GM23338 (cell line): ENCODE results near the gene NFATC1. TPM values are rescaled to one million over a fixed set of nuclear protein-coding genes. Genes with fewer than 3 reads are reported as not detected.

Experiments used
- ATAC-seq: fragments of 200-7000 bp; cut with Tn5 transposase; 3 replicates; pipeline ENCODE4 v1.9.1; 2020
- DNase-seq: peaks from one replicate; pipeline ENCODE4 v3.0.0-alpha.2; 2015; ENCODE audit warnings: low spot score
- H2AFZ ChIP-seq: fragments of 200-600 bp; sonication (generic); 2 replicates; pipeline ENCODE4 v1.8.0; 2016; ENCODE audit warnings: antibody characterized with exemption, mild to moderate bottlenecking, moderate library complexity
- H3F3A ChIP-seq: fragments of 200-600 bp; sonication (generic); replicated peaks from 2 replicates; pipeline ENCODE4 v1.8.0; 2017; ENCODE audit warnings: antibody characterized with exemption, mixed run types, low read depth
- H3K27ac ChIP-seq: fragments of 200-600 bp; sonication (generic); 2 replicates; pipeline ENCODE4 v1.6.1; 2016; ENCODE audit warnings: low read depth
- H3K27me3 ChIP-seq: fragments of 200-600 bp; sonication (generic); 2 replicates; pipeline ENCODE4 v1.8.0; 2016; ENCODE audit warnings: mild to moderate bottlenecking, mixed run types, moderate library complexity; ENCODE audit not compliant: insufficient read depth
- H3K36me3 ChIP-seq: fragments of 200-600 bp; sonication (generic); 2 replicates; pipeline ENCODE4 v1.8.0; 2016; ENCODE audit warnings: mild to moderate bottlenecking; ENCODE audit not compliant: insufficient read depth
- H3K4me1 ChIP-seq: fragments of 200-600 bp; sonication (generic); 2 replicates; pipeline ENCODE4 v1.8.0; 2016; ENCODE audit warnings: mild to moderate bottlenecking, moderate library complexity; ENCODE audit not compliant: insufficient read depth
- H3K4me2 ChIP-seq: fragments of 200-600 bp; sonication (generic); 2 replicates; pipeline ENCODE4 v1.7.1; 2017; ENCODE audit warnings: mixed run types
- H3K4me3 ChIP-seq: fragments of 200-600 bp; sonication (generic); 2 replicates; pipeline ENCODE4 v1.6.1; 2016; ENCODE audit warnings: mixed run types
- H3K79me2 ChIP-seq: fragments of 200-600 bp; sonication (generic); replicated peaks from 2 replicates; pipeline ENCODE4 v1.8.0; 2017; ENCODE audit warnings: mild to moderate bottlenecking; ENCODE audit not compliant: insufficient read depth
- H3K9me2 ChIP-seq: fragments of 200-600 bp; sonication (generic); 2 replicates; pipeline ENCODE4 v1.8.0; 2017; ENCODE audit not compliant: insufficient read depth
- H4K20me1 ChIP-seq: fragments of 200-600 bp; sonication (generic); replicated peaks from 2 replicates; pipeline ENCODE4 v1.8.0; 2017; ENCODE audit warnings: mild to moderate bottlenecking; ENCODE audit not compliant: insufficient read depth
- H3K27ac Mint-ChIP-seq: 2 replicates; pipeline ENCODE4 v1.8.0; 2020; ENCODE audit warnings: inconsistent platforms, mild to moderate bottlenecking, moderate library complexity, mixed read lengths
- H3K27me3 Mint-ChIP-seq: 3 replicates; pipeline ENCODE4 v1.8.0; 2022; ENCODE audit warnings: low read depth, mild to moderate bottlenecking, moderate library complexity, mixed read lengths, inconsistent platforms; ENCODE audit not compliant: insufficient read depth, poor library complexity
- H3K36me3 Mint-ChIP-seq: 3 replicates; pipeline ENCODE4 v1.8.0; 2021; ENCODE audit warnings: low read depth, mild to moderate bottlenecking, inconsistent platforms, moderate library complexity, mixed read lengths
- H3K4me1 Mint-ChIP-seq: 3 replicates; pipeline ENCODE4 v1.8.0; 2020; ENCODE audit warnings: mild to moderate bottlenecking, inconsistent platforms, mixed read lengths
- H3K4me3 Mint-ChIP-seq: 3 replicates; pipeline ENCODE4 v1.8.0; 2021; ENCODE audit warnings: moderate library complexity, mild to moderate bottlenecking, inconsistent platforms, mixed read lengths
- H3K9me3 Mint-ChIP-seq: 3 replicates; pipeline ENCODE4 v1.8.0; 2020; ENCODE audit warnings: moderate library complexity, mild to moderate bottlenecking, inconsistent platforms, mixed read lengths
- ETS1 ChIP-seq: IDR thresholded peaks from 2 replicates; pipeline ENCODE4 v1.6.1; 2016; ENCODE audit warnings: antibody characterized with exemption
- EZH2phosphoT487 ChIP-seq: fragments of 200-600 bp; sonication (generic); IDR thresholded peaks from one replicate; pipeline ENCODE4 v1.8.1; 2018; ENCODE audit warnings: antibody characterized with exemption; ENCODE audit not compliant: unreplicated experiment
- JUNB ChIP-seq: IDR thresholded peaks from one replicate; pipeline ENCODE4 v1.6.1; 2016; ENCODE audit warnings: antibody characterized with exemption; ENCODE audit not compliant: unreplicated experiment
- POLR2AphosphoS5 ChIP-seq: IDR thresholded peaks from 2 replicates; pipeline ENCODE4 v1.6.1; 2016; ENCODE audit warnings: antibody characterized with exemption, low read depth
- STAT1 ChIP-seq: IDR thresholded peaks from one replicate; pipeline ENCODE4 v1.6.1; 2016; ENCODE audit warnings: antibody characterized with exemption; ENCODE audit not compliant: unreplicated experiment
- ZNF331 ChIP-seq: fragments of 250-450 bp; sonication (Bioruptor Pico); IDR thresholded peaks from 2 replicates; pipeline ENCODE4 v1.5.0; 2020; ENCODE audit warnings: low read depth, mild to moderate bottlenecking, moderate library complexity
- ZNF462 ChIP-seq: fragments of 250-450 bp; sonication (Bioruptor Pico); IDR thresholded peaks from 2 replicates; pipeline ENCODE4 v1.5.0; 2020; ENCODE audit warnings: mild to moderate bottlenecking, moderate library complexity
- polyA plus RNA-seq: library from polyadenylated mRNA; unstranded; fragments of >200 nt; fragmentation: Nextera tagmentation; extraction: Ambion mirVana; gene quantifications from 2 replicates; pipeline ENCODE4 v1.2.1, GENCODE V29; 2016
- total RNA-seq: library from RNA; depleted of rRNA; stranded (reverse); fragments of >200 nt; shearing (Covaris generic); gene quantifications from 2 replicates; pipeline ENCODE4 v1.2.3, GENCODE V29; 2014

The NFATC1 gene
- total and polyA plus RNA-seq, 2 experiments from 2014 or later, result 3.9 to 6.4 TPM

GRCh38 chr18:79424008-79424565 lies 28.4 kb downstream of the NFATC1 start (continued):
- TF ChIP-seq ZNF462 (CRISPR knock-in tag) (no peak), ZNF331 (no peak), ETS1 (no peak), STAT1 (no peak), POLR2AphosphoS5 (no peak), JUNB (no peak)

DNA sequence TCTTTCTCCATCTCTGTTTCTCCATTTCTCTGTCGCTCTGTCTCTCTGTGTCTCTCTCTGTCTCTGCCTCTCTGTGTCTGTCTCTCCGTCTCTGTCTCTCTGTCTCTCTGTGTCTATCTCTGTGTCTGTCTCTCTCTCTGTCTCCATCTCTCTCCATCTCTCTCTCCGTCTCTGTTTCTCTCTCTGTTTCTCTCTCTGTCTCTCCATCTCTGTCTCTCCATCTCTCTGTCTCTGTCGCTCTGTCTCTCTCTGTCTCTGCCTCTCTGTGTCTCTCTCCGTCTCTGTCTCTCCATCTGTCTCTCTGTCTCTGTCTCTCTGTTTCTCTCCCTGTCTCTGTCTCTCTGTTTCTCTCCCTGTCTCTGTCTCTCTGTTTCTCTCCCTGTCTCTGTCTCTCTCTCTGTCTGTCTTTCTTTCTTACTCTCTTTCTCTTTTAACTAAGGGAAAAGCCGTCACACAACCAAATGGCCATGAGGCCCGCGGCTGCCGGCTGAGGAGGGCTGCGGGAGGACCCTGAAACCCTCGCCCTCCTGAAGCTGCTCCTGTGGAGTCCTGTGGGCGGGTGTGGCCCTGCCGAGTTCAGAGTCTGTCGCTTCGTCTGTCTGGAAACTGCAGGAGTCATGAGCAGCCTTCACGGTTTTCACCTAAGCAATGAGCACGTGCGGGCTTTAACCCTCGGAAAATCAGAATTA lies 29.3 kb downstream of the NFATC1 start:
- Mint-ChIP-seq H3K4me1 (peaks cover 13% of the 10 kb centered on the region; the same call in 2 of the 3 replicates), H3K4me3 (no peak overlapping the region), H3K9me3 (peaks cover 4% of the 10 kb centered on the region; the same call in 2 of the 3 replicates), H3K36me3 (peaks cover 6% of the 10 kb centered on the region; the same call in 2 of the 3 replicates), H3K27ac (no peak overlapping the region; the same call in 1 of the 2 replicates), H3K27me3 (peaks cover 22% of the 10 kb centered on the region)
- ATAC-seq, result peak; percentile 20; the same call in 1 of the 3 replicates
- Histone ChIP-seq H3K4me3 (no peak overlapping the region), H3K9me2 (no peaks in the 10 kb centered on the region), H3K36me3 (no peaks in the 10 kb centered on the region), H3K4me1 (no peaks in the 10 kb centered on the region), H3K4me2 (no peak overlapping the region), H4K20me1 (no peaks in the 10 kb centered on the region), H2AFZ (no peak overlapping the region), H3K27ac (no peak overlapping the region), H3K27me3 (no peaks in the 10 kb centered on the region), H3K79me2 (no peaks in the 10 kb centered on the region), H3F3A (peaks cover 7% of the 10 kb centered on the region; the same call in 1 of the 2 replicates)
- no peak for TF ChIP-seq EZH2phosphoT487
- DNase-seq, result no peak
